NCI-H748 (cell line): ENCODE measurements around the gene PAOX.
"Not testable (repeated sequence)": the region's sequence is repeated elsewhere in the genome, so short reads cannot be mapped to it uniquely, and the experiment has no call there.

Source experiments
- DNase-seq: peaks from one replicate; lab custom pipeline; 2025; ENCODE audit not compliant: unreplicated experiment; lab: John Stamatoyannopoulos, UW

Gene PAOX

GRCh38 chr10:133362846-133363245, 16.2 kb upstream of the PAOX start:
- no peak for DNase-seq

- no peak for DNase-seq
These were observed 14.2 kb upstream of the PAOX start for GRCh38 chr10:133364645-133365431.

- DNase-seq, result no peak
These were observed 13.5 kb upstream of the PAOX start for GRCh38 chr10:133365461-133366129.

- no peak for DNase-seq
These were observed 13.0 kb upstream of the PAOX start for GRCh38 chr10:133366130-133366478.

GRCh38 chr10:133366751-133367150, 12.3 kb upstream of the PAOX start:
- DNase-seq, result no peak

GRCh38 chr10:133367461-133367860, 11.6 kb upstream of the PAOX start:
- not testable (repeated sequence) for DNase-seq

GRCh38 chr10:133368153-133368552, 10.9 kb upstream of the PAOX start:
- no peak for DNase-seq

GRCh38 chr10:133370030-133370786, 8.9 kb upstream of the PAOX start:
- no peak for DNase-seq

- DNase-seq, result no peak
These were observed 6.6 kb upstream of the PAOX start for GRCh38 chr10:133372507-133372906.

- DNase-seq, result peak; percentile 92
These were observed 5.6 kb upstream of the PAOX start, which contains the start of gene ECHS1 for GRCh38 chr10:133373174-133374090. Gene ECHS1 (minus strand): TSS chr10:133373354. CDS start chr10:133373333, 21 bp downstream.

- no peak for DNase-seq
These were observed 3.5 kb upstream of the PAOX start for GRCh38 chr10:133375357-133376115.

GRCh38 chr10:133376183-133376582, 2.9 kb upstream of the PAOX start:
- not testable (repeated sequence) for DNase-seq

GRCh38 chr10:133377025-133377817, 1.8 kb upstream of the PAOX start:
- no peak for DNase-seq

GRCh38 chr10:133377818-133378250, 1.2 kb upstream of the PAOX start:
- DNase-seq, result no peak

- DNase-seq, result peak; percentile 62
These were observed 588 bp upstream of the PAOX start for GRCh38 chr10:133378251-133379096.

GRCh38 chr10:133379801-133380666, 972 bp downstream of the PAOX start:
- DNase-seq, result no peak

GRCh38 chr10:133381036-133381435, 2.0 kb downstream of the PAOX start:
- no peak for DNase-seq
